PC-3 (cell line): ENCODE measurements around the gene SETBP1.

ENCODE experiments used
- CTCF ChIP-seq: fragments of 300-600 bp; sonication (generic); conservative IDR thresholded peaks from 2 replicates; pipeline ENCODE4 v1.5.1; 2017; ENCODE audit warnings: antibody characterized with exemption, low read depth, mild to moderate bottlenecking, low read length
- EZH2 ChIP-seq: fragments of 300-600 bp; sonication (generic); IDR thresholded peaks from one replicate; pipeline ENCODE4 v1.6.1; 2017; ENCODE audit warnings: antibody characterized with exemption, mild to moderate bottlenecking, low read length; ENCODE audit not compliant: unreplicated experiment

- TF ChIP-seq EZH2 (no peak), CTCF (no peak)
Measured at GRCh38 chr18:44857081-44857480, 176.4 kb downstream of the SETBP1 start.
